CD4-positive, alpha-beta T cell treated with Interleukin-10 for 1 hour (primary cell): ENCODE measurements around the gene SCRN3.
"Not testable (repeated sequence)": the region's sequence is repeated elsewhere in the genome, so short reads cannot be mapped to it uniquely, and the experiment has no call there.

Experiments used
- DNase-seq: peaks from one replicate; pipeline ENCODE4 v3.0.0-alpha.2; 2020

Gene SCRN3

DNA sequence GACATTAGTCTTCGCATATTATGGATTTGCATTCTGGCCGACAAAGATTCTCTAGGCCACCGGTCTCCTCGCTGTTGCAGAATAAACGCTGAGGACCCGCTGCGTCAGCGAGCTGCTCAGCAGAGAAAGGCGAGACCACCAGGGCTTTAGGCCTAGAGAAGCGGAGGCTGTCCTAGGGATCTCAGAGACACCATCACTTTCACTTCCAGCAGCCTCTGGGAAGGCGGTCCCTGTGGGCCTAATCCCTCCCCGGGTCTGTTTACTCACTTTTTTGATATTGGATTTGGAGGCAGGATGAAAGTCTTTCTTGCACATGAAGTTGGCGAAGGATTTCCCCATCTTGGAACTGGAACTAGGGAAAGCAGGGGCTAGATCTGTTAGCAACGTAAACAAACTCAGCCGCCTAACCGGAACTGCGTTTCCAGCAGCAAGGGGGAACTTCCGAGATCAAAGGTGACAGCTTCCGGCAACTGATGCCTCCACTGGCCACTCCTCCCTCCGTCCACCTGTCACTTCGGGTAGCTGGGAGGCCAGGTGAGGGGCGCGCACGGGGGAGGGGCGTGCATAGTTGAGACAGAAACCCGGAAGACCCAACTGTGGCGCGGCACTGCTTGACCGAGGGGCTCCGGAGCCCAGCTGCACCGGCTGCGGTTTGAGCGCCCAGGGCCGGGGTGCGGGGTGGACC is at the start of gene SCRN3:
TSS of gene SCRN3 (plus strand) at position 447 of the 685 bp plus-strand sequence. CDS start 2,554 bp downstream, outside the sequence.
- DNase-seq = peak; percentile 87

GRCh38 chr2:174350018-174350417 is 45.5 kb upstream of the SCRN3 start:
- no peak for DNase-seq

DNA sequence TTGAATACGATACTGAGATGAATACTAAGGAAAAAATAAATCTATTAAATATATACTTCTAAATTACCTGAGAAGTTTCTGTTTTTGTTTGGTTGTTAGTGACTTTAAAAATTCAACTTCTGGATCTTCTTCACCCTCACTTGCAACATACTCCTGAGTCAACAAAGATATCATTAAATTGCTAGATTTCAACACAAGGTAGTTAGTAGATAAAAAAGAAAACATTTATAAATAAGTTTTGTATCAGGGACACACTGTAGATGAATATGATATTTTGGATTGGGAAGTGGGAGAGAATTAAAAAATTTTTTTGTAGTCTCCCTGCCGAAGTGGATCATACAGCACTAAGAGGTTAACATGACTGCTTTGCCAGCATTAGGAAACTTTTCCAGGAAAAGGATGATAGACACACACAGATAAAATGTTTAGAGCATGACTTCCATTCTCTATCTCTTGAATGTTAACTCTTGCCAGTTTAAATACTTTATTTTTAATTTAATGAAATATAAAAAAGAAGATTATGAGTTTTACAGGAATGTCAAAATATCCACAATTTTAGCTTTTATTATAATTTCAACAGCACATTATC is 44.8 kb upstream of the SCRN3 start:
- no peak for DNase-seq

- no peak for DNase-seq
Observed at GRCh38 chr2:174353004-174353403, 42.5 kb upstream of the SCRN3 start.

- no peak for DNase-seq
Observed at GRCh38 chr2:174356347-174356746, 39.2 kb upstream of the SCRN3 start.

DNA sequence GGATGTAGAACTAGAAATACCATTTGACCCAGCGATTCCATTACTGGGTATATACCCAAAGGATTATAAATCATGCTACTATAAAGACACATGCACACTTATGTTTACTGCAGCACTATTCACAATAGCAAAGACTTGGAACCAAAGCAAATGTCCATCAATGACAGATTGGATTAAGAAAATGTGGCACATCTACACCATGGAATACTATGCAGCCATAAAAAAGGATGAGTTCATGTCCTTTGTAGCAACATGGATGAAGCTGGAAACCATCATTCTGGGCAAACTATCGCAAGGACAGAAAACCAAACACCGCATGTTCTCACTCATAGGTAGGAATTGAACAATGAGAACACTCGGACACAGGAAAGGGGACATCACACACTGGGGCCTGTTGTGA is 35.9 kb upstream of the SCRN3 start:
- DNase-seq = not testable (repeated sequence)

DNA sequence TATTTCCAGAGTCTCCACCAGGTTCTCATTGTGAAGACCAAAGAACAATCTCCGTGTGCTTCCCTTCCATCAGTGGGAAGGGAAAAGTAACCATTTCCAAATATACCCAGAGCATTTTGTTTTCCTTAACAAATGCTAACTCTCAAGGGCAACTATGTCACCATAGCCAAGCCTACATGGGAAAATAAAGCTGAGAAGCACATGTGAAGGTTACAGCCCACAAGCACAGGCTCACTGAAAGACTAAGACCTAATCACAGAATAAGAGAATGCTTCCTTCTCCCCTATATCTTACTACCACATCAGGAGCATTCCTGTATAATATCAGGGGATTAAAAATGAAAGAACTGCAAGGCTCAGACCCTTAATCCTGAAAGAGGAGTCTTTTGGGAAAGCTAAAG is 32.6 kb upstream of the SCRN3 start:
- no peak for DNase-seq

- not testable (repeated sequence) for DNase-seq
Observed at GRCh38 chr2:174363492-174364225, 31.9 kb upstream of the SCRN3 start.

GRCh38 chr2:174364628-174365027 is 30.9 kb upstream of the SCRN3 start:
- DNase-seq = no peak

DNA sequence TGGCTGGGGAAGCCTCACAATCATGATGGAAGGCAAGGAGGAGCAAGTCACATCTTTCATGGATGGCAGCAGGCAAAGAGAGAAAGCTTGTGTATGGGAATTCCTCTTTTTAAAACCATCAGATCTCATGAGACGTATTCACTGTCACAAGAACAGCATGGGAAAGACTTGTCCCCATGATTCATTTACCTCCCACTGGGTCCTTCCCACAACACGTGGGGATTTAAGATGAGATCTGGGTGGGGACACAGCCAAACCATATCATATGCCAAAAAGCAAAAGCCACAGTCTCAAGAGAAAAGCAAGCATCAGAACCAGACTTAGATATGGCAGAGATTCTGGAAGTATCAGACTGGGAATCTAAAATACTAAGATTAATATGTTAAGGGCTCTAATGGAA is 30.0 kb upstream of the SCRN3 start:
- DNase-seq = no peak

- DNase-seq = no peak
Observed at GRCh38 chr2:174368691-174369090, 26.8 kb upstream of the SCRN3 start.

DNA sequence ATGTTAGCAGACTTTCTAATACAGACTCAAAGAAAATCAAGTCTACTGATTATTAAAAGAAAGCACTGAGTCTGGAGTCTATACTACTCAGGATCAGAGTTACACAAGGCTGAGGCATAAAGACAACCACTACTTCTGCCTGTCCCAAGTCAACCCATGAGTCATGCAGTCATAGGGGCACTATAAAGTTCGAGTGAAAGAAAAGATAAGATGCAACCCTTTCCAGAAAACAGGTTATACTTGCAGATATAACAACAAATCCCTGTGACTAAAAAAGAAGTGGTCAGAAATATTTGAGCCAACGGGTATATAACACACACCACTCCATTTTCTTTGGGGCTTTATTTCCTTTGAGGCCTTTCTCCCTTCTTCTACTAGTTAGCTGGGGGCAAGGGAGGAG is 18.6 kb upstream of the SCRN3 start:
- DNase-seq = no peak

DNA sequence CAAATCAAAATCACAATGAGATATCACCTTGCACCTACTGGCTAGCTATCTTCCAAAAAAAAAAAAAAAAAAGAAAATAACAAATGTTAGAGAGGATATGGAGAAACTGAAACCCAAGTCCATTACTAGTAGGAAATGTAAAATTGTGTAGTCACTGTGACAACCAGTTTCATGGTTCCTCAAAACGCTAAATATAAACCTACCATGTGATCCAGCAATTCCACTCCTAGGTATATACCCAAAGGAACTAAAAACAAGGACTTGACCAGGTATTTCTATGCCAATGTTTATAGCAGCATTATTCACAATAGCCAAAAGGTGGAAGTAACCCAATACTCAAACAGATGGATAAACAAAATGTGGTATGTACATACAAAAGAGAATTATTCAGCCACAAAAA is 11.7 kb upstream of the SCRN3 start:
- DNase-seq = no peak

DNA sequence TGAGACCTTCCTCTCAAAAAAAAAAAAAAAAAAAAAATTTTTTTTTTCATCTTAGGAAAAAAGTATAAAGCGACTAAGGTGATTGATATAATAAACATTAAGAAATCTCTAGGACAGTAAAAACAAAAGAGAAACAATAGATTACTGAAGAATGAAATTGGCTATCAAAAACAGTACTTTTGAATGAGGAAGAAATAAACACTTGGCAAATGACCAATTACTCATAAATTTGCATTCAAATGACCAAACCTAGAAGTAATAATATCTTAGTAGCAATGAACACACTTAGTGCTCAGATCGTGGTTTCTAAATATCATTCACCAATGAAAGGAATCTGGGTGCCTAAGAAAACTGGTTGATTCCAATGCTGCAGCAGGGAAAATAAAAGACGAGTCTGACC is 10.3 kb upstream of the SCRN3 start:
- no peak for DNase-seq

DNA sequence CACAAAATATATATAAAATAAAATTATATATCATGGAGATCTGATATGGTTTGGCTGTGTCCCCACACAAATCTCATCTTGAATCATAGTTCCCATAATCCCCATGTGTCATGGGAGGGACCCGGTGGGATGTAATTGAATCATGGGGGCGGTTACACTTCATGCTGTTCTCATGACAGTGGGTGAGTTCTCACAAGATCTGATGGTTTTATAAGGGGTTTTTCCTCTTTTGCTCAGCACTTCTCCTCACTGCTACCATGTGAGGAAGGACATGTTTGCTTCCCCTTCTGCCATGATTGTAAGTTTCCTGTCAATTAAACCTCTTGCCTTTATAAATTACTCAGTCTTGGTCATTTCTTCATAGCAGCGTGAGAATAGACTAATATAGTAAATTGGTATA is 6.8 kb upstream of the SCRN3 start:
- not testable (repeated sequence) for DNase-seq

DNA sequence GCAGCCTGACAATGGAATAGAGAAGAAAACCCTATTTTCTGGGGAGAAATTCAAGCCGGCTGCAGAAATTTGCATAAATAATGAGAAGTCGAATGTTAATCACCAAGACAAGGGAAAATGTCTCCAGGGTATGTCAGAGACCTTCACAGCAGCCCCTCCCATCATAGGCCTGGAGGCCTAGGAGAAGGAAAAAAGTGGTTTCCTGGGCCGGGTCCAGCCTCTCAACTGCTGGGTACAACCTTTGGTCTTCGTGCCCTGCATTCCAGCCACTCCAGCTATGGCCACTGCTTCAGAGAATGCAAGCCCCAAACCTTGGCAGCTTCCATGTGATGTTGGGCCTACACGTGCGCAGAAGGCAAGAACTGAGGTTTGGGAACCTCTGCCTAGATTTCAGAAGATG is 6.0 kb upstream of the SCRN3 start:
- no peak for DNase-seq

- not testable (repeated sequence) for DNase-seq
Observed at GRCh38 chr2:174390303-174390702, 5.2 kb upstream of the SCRN3 start.

- no peak for DNase-seq
Observed at GRCh38 chr2:174392706-174393105, 2.8 kb upstream of the SCRN3 start.

- DNase-seq = no peak
Observed at GRCh38 chr2:174395969-174396630, 570 bp downstream of the SCRN3 start.

- DNase-seq = no peak
Observed at GRCh38 chr2:174397773-174398172, 2.2 kb downstream of the SCRN3 start.

DNA sequence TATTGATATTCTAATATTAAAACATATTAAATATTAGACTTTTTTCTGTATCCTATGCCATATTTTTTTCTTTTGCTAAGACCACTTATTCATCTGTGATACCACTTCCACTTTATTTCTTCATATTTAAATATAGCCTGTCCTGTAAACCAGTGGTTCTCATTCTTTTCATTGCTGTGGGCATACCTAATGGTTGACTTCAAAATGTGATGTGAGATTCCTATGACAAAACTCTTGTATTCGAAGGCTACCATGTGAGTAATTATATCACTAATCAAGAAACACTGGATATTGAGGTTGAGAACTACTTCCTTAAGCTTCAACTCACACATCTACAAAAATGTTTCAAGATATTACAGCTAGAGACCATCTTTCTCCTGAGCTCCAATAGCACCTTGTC is 3.6 kb downstream of the SCRN3 start:
- DNase-seq = no peak

GRCh38 chr2:174400853-174401252 is 5.3 kb downstream of the SCRN3 start:
- DNase-seq = no peak

- no peak for DNase-seq
Observed at GRCh38 chr2:174403628-174404027, 8.1 kb downstream of the SCRN3 start.

DNA sequence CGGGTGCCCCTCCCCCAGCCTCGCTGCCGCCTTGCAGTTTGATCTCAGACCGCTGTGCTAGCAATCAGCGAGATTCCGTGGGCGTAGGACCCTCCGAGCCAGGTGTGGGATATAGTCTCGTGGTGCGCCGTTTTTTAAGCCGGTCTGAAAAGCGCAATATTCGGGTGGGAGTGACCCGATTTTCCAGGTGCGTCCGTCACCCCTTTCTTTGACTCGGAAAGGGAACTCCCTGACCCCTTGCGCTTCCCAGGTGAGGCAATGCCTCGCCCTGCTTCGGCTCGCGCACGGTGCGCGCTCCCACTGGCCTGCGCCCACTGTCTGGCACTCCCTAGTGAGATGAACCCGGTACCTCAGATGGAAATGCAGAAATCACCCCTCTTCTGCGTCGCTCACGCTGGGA is 14.5 kb downstream of the SCRN3 start:
- not testable (repeated sequence) for DNase-seq
